IPS DF 4.7 (cell line): ENCODE results near the gene SH2B3.
"Not testable (repeated sequence)": the region's sequence is repeated elsewhere in the genome, so short reads cannot be mapped to it uniquely, and the experiment has no call there.

Experiments
- DNase-seq: peaks from one replicate; pipeline ENCODE4 v3.0.0-alpha.2; 2013; ENCODE audit warnings: low spot score; ENCODE audit errors: extremely low read depth

Gene SH2B3

DNA sequence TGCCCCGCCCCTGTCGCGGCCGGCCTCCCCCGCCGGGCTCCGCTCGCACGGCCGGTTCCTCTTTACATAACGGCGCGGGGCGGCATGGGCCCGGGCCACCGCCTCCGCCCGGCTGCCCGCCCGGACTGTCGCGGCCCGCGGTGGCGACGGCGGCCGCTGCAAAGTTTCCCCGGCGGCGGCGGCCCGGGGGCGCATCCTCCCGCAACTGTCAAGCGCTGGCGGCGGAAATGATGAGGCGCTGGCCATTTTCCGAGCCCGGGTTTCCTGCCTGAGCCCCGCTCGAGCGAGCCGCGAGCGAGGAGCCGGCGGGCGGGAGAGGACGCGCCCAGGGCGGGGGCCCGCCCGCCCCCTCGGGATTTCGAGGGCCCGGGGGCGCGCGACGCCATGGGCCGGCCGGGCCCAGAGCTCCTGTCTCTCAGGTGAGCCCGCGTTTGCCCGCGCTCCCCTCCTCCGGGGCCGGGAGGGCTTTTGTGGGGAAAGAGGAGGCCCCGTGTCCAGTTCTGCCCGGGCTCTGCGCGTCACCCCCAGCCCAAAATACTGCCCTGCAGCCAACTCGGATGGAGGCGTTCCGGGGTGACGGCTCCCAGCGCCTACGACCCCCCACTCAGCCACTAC lies at the start of gene SH2B3:
SH2B3 (plus strand) TSS at position 65 of the 615 bp plus-strand sequence. CDS start 12,223 bp downstream, outside the sequence.
- DNase-seq = no peak

DNA sequence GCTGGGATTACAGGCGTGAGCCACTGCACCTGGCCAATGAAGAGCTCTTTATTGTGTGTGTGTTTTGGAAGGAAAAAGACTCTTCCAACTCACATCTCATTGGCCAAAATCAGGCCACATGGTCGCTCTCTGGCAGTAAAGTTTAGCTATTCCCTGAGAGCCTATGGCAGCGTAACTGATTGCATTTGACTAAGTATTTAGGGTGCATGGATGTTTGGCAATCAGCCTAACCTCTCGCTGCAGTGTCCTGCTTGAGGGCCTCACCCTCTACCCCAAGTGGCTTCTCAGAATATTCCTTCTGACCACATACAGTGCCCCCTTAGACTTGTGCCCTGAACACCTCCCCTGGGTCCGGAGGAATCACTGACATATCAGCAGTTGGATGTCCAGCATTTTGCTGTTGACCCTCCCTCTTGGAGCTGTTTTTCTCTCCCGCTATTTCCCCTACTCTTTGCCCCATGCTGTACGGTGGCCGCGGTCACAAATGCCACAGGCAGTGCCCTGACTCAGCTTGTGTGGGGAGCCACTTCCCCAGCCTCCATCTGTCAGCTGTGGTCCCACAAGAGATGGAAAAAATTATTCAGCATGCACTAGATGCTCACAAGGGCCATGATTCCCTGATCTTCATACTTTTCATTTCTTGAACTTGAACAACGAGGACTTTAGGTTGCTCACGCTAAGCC lies 46.4 kb upstream of the SH2B3 start:
- DNase-seq = no peak

DNA sequence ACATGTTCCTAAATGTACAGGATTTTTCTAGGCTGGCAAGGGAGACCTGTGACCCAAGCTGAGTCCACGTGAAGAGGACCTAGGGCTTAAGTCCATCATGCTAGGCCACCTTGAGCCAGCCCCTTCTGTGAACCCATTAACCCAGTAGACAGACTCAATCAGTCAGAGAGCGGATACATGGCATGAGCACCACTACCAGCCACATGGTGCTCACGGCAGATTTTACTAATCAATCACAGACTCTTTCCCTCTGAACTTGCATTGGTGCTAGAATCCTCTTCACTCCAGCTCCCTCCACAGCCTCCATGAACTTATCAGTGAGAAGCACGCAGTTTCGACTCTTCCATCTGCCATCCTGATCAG lies 45.8 kb upstream of the SH2B3 start:
- DNase-seq = no peak

GRCh38 chr12:111360325-111360930 lies 45.3 kb upstream of the SH2B3 start:
- DNase-seq = no peak

GRCh38 chr12:111361073-111361716 lies 44.5 kb upstream of the SH2B3 start:
- no peak for DNase-seq

DNA sequence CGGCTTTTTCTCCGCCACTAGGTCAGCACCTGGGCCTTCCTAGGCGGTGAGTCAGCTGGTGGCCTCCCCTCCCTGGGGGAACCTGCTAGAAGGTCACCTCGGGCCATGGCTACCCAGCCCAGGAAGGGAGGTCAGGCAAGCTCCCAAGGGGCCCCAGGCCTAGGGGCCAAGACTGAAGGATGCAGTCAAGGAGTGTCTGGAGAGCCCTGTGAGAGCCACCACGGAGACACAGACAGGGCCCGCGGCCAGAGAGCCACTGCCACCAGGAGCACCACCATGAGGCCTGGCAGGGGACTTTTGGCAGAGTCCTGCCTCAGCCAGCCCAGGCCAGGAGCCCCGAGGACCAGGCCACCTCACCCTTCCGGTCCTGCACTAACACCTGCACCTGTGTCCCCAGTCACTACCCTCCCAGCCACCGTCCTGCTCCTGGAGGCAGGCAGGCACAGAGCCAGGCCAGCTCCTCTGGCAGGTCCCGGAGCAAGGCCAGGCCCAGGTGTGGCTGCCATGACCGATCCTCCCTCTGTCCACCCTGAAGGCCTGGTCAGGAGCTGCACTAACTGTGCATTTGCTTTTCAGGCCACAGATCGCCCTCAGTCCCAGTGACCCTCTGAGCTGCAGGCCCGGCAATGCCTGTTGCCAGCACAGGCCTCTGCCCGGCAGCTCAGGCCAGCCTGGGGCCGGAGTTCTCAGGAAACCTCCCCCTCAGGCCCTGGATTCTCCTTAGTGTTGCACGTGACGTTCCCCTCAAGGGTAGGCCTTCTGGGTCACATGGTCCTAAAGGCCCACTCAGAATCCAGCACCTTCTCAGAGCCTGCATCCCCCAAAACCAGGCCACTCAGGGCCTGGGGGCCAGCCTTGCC lies 43.8 kb upstream of the SH2B3 start:
- no peak for DNase-seq

GRCh38 chr12:111362687-111363475 lies 42.8 kb upstream of the SH2B3 start:
- DNase-seq = no peak

GRCh38 chr12:111363578-111363977 lies 42.1 kb upstream of the SH2B3 start:
- no peak for DNase-seq

DNA sequence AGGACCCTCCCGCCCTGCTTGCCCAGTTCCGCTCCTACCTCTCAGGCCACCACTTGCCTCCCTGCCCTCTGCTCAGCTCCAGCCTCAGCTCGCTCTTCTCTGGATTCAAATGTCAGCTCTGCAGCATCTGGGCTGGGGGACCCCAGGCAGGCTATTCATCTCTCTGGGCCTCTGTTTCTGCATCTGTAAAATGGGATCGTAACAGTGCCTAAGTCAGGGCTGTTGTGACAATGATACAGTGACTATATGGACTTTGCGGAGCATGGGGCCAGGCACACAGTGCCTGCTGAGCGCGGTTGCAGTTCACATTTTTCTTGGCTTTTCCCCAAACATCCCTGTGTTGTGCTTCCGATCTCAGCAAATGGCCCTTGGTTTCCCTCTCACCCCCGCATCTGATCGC lies 39.6 kb upstream of the SH2B3 start:
- no peak for DNase-seq

- no peak for DNase-seq
Observed at GRCh38 chr12:111366583-111366982, 39.1 kb upstream of the SH2B3 start.

DNA sequence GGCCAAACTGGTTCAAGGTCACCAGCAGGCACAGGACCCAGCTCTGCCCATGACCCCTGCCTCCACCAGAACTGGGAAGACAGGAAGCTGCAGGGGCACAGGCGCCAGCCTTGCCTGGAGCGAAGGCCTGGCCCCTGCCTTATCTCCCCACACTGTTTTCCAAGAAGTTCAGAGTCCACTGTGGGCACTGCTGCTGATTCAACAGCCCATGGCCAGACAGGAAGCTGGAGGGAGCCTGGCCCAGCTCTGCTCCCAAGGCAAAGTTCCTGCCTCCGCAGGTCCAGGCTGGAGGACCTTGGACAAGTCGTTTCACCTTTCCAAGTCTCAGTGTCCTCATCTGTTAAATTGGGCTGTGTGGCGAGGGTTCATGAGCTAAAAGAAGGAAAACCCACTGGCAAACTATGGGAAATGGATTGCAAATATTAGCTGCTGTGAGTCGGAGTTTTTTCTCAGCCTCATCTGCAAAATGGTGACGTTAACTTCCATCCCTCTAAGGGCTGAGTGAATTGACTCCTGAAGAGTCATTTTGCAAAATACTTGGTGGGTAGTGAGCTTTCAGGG lies 38.0 kb upstream of the SH2B3 start:
- no peak for DNase-seq

DNA sequence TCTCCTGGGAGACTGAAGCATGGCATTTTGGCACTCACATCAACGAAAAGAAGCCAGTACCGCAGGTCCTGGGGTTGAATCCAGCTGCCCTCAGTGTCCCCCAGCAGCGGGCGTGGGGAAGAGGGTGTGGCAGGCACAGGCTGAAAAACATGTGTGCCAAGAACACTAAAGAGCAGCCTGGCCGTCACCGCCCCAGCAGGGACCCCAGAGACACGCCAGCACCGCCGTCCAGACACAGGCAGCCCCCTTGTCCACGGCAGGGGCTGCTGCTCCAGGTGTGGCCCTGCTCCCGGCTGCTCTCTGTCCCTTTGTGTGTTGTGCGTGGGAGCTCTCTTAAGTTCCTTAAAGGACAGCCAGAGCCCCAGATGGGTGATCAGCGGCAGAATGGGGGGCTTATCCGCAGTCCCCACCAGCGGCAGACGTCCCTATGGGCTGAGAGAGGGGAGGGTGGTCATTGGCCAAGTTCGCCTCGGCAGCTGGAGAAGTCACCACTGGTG lies 37.4 kb upstream of the SH2B3 start:
- DNase-seq = no peak

- no peak for DNase-seq
Observed at GRCh38 chr12:111368788-111369495, 36.8 kb upstream of the SH2B3 start, which contains the start of gene PHETA1. Gene PHETA1, minus strand, starts transcription at chr12:111369095. Its CDS starts 5,668 bp downstream, at chr12:111363427.

DNA sequence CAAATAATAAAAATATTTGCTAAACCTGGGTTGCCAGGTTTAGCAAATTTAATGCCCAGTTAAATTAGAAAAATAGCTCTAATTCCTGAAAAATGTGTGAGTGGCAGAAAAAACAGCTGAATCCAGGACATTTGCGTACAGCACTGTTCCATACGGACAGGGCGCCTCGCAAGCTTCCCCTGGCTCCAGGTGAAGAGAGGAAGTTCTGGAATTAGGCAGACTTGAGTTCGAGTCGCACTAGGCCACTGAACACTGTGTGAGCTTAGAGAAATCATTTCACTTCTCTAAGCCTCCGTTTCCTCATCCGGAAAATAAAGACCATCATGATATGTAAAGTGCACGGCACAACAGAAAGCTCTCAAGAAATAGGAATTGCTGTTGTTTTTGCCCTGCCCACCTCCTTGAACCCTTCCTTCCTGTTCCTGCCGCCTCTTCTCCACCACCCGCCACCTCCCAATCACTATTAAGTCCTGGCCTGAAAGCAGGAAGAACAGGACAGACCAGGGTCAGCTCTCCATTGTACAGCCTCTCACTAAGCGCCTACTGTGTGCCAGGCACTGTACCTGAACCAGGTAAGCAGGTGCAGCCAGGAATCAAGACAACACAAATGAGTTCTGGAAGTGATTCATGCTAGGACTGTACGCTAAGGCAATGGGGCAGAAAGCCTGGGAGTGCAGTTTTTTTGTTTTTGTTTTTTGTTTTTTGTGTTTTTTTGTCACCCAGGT lies 36.1 kb upstream of the SH2B3 start:
- DNase-seq = no peak

DNA sequence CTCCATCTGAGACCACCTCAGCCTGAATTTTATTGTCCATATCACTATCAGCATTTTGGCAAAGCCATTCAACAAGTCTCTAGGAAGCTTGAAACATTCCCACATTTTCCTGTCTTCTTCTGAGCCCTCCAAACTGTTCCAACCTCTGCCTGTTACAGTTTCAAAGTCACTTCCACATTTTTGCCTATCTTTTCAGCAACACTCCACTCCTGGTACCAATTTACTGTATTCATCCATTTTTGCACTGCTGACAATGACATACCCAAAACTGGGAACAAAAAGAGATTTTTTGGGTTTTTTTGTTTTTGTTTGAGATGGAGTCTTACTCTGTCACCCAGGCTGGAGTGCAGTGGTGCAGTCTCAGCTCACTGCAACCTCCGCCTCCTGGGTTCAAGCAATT lies 32.5 kb upstream of the SH2B3 start:
- not testable (repeated sequence) for DNase-seq

DNA sequence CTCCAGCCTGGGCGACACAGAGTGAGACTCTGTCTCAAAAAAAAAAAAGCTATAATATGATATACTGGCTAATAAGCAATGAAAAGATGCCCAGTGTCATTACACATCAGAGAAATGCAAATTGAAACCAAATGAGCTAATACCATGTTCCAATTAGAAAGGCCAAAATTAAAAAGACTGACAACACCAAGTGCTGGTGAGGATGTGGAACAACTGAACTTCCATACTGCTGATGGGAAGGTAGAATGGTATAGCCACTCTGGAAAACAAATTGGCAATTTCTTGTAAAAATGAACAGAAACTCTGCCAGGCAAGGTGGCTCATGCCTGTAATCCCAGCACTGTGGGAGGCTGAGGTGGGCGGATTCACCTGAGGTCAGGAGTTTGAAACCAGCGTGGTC lies 28.3 kb upstream of the SH2B3 start:
- no peak for DNase-seq

DNA sequence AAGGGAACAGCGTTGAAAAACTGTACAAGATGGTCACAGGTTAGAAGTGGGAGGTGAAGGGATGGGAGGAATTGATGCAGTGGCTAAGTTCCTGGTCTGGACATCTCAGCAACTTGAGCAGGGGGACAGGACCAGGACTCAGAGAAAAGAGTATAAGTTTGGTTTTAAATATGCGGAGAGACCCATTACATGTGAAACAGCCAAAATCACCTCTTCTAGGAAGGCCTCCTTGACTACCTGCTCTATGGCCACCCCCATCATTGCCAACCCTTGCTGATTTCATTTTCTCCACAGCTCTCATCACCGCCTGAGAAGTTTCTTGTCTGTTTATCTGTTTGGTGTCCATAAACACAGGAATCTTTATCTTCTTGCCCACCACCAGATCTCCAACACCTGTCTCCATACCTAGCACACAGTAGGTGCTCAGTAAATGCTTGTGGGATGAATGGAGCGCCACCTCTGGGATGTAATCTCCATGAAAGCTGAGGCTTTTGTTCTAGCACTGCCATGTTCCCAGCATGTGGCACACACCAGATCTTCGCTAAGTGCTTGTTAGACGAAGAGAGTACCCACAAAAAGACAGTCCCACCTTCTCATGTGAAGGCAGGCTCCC lies 25.7 kb upstream of the SH2B3 start:
- no peak for DNase-seq

DNA sequence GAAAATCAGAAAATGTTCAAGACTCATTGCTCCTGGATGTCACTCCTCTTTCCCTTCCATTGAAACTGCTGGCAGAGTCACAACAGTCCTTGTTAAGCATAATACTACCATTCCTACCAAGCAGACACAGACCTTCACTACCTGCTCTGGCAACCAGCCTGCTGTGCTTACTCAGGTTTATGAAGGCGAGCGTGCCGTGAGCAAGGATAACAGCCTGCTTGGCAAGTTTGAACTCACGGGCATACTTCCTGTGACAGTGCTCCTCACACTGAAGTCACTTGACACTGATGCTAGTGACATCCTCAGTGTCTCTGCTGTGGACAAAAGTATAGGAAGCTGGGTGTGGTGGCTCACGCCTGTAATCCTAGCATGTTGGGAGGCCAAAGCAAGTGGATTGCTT lies 21.1 kb upstream of the SH2B3 start:
- no peak for DNase-seq
